Liver (tissue), 9 donors: ENCODE data around the gene P2RY14. TPM values are rescaled to one million over a fixed set of nuclear protein-coding genes. Genes with fewer than 3 reads are reported as not detected.

Source experiments
- DNase-seq: peaks from one replicate; pipeline ENCODE4 v3.0.0-alpha.2; 2017; ENCODE audit warnings: low spot score
- H3K27ac ChIP-seq, 2 donors: one replicate each; pipeline ENCODE4 v1.7.0; 2013; ENCODE audit warnings: inconsistent platforms in 2 of 2, low read length in 2 of 2, control low read depth in 1 of 2, low read depth in 1 of 2, mild to moderate bottlenecking in 1 of 2
- H3K27me3 ChIP-seq, 4 donors: one replicate each; pipeline versions ENCODE4 v1.6.1 to v1.7.0; 2013; ENCODE audit warnings: low read length in 3 of 4, inconsistent platforms in 1 of 4, mild to moderate bottlenecking in 1 of 4, moderate library complexity in 1 of 4; ENCODE audit not compliant: control insufficient read depth in 4 of 4, insufficient read depth in 4 of 4
- H3K36me3 ChIP-seq, 4 donors: one replicate each; pipeline versions ENCODE4 v1.6.1 to v1.7.0; 2013; ENCODE audit warnings: low read length in 3 of 4, mild to moderate bottlenecking in 3 of 4, low read depth in 1 of 4, moderate library complexity in 1 of 4; ENCODE audit not compliant: control insufficient read depth in 4 of 4, insufficient read depth in 3 of 4
- H3K4me1 ChIP-seq, 4 donors: one replicate each; pipeline versions ENCODE4 v1.6.1 to v1.7.0; 2013; ENCODE audit warnings: low read length in 3 of 4, mild to moderate bottlenecking in 3 of 4, moderate library complexity in 1 of 4; ENCODE audit not compliant: control insufficient read depth in 4 of 4, insufficient read depth in 4 of 4
- H3K4me3 ChIP-seq, 3 donors: one replicate each; pipeline versions ENCODE4 v1.6.1 to v1.7.0; 2013; ENCODE audit warnings: low read length in 3 of 3, control low read depth in 1 of 3, low read depth in 1 of 3, mild to moderate bottlenecking in 1 of 3
- H3K9ac ChIP-seq, 2 donors: one replicate each; pipeline ENCODE4 v1.7.0; 2013; ENCODE audit warnings: low read length in 2 of 2, mild to moderate bottlenecking in 2 of 2, moderate library complexity in 2 of 2, control low read depth in 1 of 2, low read depth in 1 of 2
- H3K9me3 ChIP-seq, 4 donors: one replicate each; pipeline versions ENCODE4 v1.6.1 to v1.7.0; 2013; ENCODE audit warnings: low read length in 3 of 4; ENCODE audit not compliant: control insufficient read depth in 4 of 4
- EGR1 ChIP-seq, 2 donors: IDR thresholded peaks; 2 replicates each; pipeline ENCODE4 v1.6.1; 2016 to 2018; ENCODE audit warnings: antibody characterized with exemption in 2 of 2, low read depth in 2 of 2
- FOXA1 ChIP-seq: IDR thresholded peaks from 2 replicates; pipeline ENCODE4 v1.6.1; 2016; ENCODE audit warnings: antibody characterized with exemption
- FOXA2 ChIP-seq: IDR thresholded peaks from 2 replicates; pipeline ENCODE4 v1.6.1; 2016; ENCODE audit warnings: antibody characterized with exemption
- GABPA ChIP-seq, 2 donors: IDR thresholded peaks in 1 of 2; conservative IDR thresholded peaks in 1 of 2; 2 replicates each; pipeline ENCODE4 v1.6.1; 2016; ENCODE audit warnings: antibody characterized with exemption in 2 of 2, mild to moderate bottlenecking in 1 of 2, moderate library complexity in 1 of 2
- HNF4A ChIP-seq, 2 donors: conservative IDR thresholded peaks; 2 replicates each; pipeline ENCODE4 v1.6.1; 2016; ENCODE audit warnings: antibody characterized with exemption in 2 of 2, mild to moderate bottlenecking in 2 of 2
- HNF4G ChIP-seq: IDR thresholded peaks from 2 replicates; pipeline ENCODE4 v1.6.1; 2016; ENCODE audit warnings: antibody characterized with exemption
- JUND ChIP-seq, 2 donors: IDR thresholded peaks; 2 replicates each; pipeline ENCODE4 v1.6.1; 2016; ENCODE audit warnings: antibody characterized with exemption in 2 of 2
- NR2F2 ChIP-seq: IDR thresholded peaks from 2 replicates; pipeline ENCODE4 v1.6.1; 2016; ENCODE audit warnings: antibody characterized with exemption
- RAD21 ChIP-seq, 2 donors: IDR thresholded peaks; 2 replicates each; pipeline ENCODE4 v1.6.1; 2016; ENCODE audit warnings: antibody characterized with exemption in 2 of 2, mild to moderate bottlenecking in 2 of 2
- REST ChIP-seq: IDR thresholded peaks from 2 replicates; pipeline ENCODE4 v1.6.1; 2016; ENCODE audit warnings: antibody characterized with exemption, mild to moderate bottlenecking
- RXRA ChIP-seq, 2 donors: IDR thresholded peaks; 2 replicates each; pipeline ENCODE4 v1.6.1; 2017 to 2018; ENCODE audit warnings: antibody characterized with exemption in 2 of 2, mild to moderate bottlenecking in 1 of 2
- SP1 ChIP-seq: IDR thresholded peaks from 2 replicates; pipeline ENCODE4 v1.6.1; 2018; ENCODE audit warnings: antibody characterized with exemption, mild to moderate bottlenecking
- TAF1 ChIP-seq: conservative IDR thresholded peaks from 2 replicates; pipeline ENCODE4 v1.6.1; 2016; ENCODE audit warnings: antibody characterized with exemption, mild to moderate bottlenecking
- YY1 ChIP-seq: IDR thresholded peaks from 2 replicates; pipeline ENCODE4 v1.6.1; 2016; ENCODE audit warnings: antibody characterized with exemption, mild to moderate bottlenecking
- WGBS: extraction: QIAGEN DNeasy Blood & Tissue Kit; methylation state at CpG from one replicate; pipeline ENCODE4 v1.1.7; 2013; 5-methylcytosine and 5-hydroxymethylcytosine counted together
- polyA plus RNA-seq, 2 donors: library from polyadenylated mRNA; stranded (reverse) in 1 of 2; unstranded in 1 of 2; fragments of 200-250 nt in 1 of 2; fragments of >200 nt in 1 of 2; fragmentation: Nextera tagmentation in 1 of 2; extraction: Ambion mirVana in 1 of 2; gene quantifications; one replicate each; pipeline versions ENCODE4 v1.2.1 to v1.2.3, GENCODE V29; 2013 to 2015
- total RNA-seq, 2 donors: library from RNA; depleted of rRNA; stranded (reverse); fragments of >200 nt; gene quantifications; one replicate each; pipeline ENCODE4 v1.2.3, GENCODE V29; 2014
- TF ChIP-seq, protein P1 (sequence below): fragments of 150-350 bp; IDR thresholded peaks from 2 replicates; pipeline ENCODE4 v1.5.1; 2017; ENCODE audit warnings: improper control_type of control experiment, low read depth, low read length; ENCODE audit not compliant: missing input control
- TF ChIP-seq, protein P2 (sequence below): IDR thresholded peaks from 2 replicates; pipeline ENCODE4 v1.6.1; 2016; ENCODE audit warnings: antibody characterized with exemption
- TF ChIP-seq, protein P3 (sequence below): IDR thresholded peaks from 2 replicates; pipeline ENCODE4 v1.6.1; 2016; ENCODE audit warnings: antibody characterized with exemption
- TF ChIP-seq, protein P4 (sequence below): IDR thresholded peaks from 2 replicates; pipeline ENCODE4 v1.6.1; 2016; ENCODE audit warnings: antibody characterized with exemption
- donor health status: healthy.
- donor health status: healthy.
- donor health status: healthy.
- donor health status: healthy.
- donor health status: healthy.

P2RY14 gene
- total and polyA plus RNA-seq, 4 donors, result 0.10 to 0.37 (median 0.22) TPM

DNA sequence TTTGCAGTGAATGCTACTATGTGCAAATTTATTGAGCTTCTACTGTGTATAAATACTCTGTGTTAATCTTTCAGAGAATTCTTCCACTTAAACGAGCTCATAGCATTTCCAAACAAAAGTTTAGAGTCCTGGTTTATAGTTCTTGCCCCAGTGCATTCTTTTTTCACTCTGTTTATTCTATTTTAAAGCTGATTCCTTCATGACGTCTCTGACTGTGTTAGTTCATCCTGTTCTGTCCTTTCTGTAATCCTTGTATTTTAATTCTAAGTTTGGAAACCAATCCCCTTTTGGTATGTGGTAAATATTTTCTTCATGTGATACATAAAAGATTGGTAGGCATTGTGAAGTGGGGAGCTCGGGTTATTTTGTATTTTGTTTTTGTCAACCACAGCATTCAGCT is 18.7 kb downstream of the P2RY14 start:
- 63% methylated on average over 3 of the region's 3 CpGs for WGBS
- TF ChIP-seq JUND (IDR thresholded peaks at IDR 0.05) (no peak), HNF4A (conservative IDR thresholded peaks at IDR 0.05) (no peak), TAF1 (no peak), RAD21 (IDR thresholded peaks at IDR 0.05) (no peak), FOXA1 (no peak), REST (no peak), EGR1 (IDR thresholded peaks at IDR 0.05; ENCODE audit: low read depth in 2 of 2) (no peak), NR2F2 (no peak)
- TF ChIP-seq, protein P1, sequence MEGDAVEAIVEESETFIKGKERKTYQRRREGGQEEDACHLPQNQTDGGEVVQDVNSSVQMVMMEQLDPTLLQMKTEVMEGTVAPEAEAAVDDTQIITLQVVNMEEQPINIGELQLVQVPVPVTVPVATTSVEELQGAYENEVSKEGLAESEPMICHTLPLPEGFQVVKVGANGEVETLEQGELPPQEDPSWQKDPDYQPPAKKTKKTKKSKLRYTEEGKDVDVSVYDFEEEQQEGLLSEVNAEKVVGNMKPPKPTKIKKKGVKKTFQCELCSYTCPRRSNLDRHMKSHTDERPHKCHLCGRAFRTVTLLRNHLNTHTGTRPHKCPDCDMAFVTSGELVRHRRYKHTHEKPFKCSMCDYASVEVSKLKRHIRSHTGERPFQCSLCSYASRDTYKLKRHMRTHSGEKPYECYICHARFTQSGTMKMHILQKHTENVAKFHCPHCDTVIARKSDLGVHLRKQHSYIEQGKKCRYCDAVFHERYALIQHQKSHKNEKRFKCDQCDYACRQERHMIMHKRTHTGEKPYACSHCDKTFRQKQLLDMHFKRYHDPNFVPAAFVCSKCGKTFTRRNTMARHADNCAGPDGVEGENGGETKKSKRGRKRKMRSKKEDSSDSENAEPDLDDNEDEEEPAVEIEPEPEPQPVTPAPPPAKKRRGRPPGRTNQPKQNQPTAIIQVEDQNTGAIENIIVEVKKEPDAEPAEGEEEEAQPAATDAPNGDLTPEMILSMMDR, result no peak
- TF ChIP-seq, protein P2, sequence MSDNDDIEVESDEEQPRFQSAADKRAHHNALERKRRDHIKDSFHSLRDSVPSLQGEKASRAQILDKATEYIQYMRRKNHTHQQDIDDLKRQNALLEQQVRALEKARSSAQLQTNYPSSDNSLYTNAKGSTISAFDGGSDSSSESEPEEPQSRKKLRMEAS, result no peak
- TF ChIP-seq, protein P3, sequence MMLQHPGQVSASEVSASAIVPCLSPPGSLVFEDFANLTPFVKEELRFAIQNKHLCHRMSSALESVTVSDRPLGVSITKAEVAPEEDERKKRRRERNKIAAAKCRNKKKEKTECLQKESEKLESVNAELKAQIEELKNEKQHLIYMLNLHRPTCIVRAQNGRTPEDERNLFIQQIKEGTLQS, result no peak
- DNase-seq, result no peak
- no peak overlapping the region for H3K4me3 ChIP-seq
- H3K27me3 ChIP-seq, result no peaks in the 10 kb centered on the region
- no peaks in the 10 kb centered on the region for H3K9me3 ChIP-seq
- no peak overlapping the region for H3K9ac ChIP-seq
- H3K36me3 ChIP-seq, result no peaks in the 10 kb centered on the region
- no peak overlapping the region for H3K27ac ChIP-seq
- peaks cover 0 to 1% (median 0%) of the 10 kb centered on the region in 4 donors for H3K4me1 ChIP-seq

- WGBS, result 90% methylated on average over 1 of the region's 1 CpG
- Histone ChIP-seq H3K4me3 (no peak overlapping the region), H3K4me1 (peaks cover 0 to 1% (median 0%) of the 10 kb centered on the region in 4 donors), H3K27ac (no peak overlapping the region), H3K9ac (no peak overlapping the region), H3K27me3 (no peaks in the 10 kb centered on the region), H3K9me3 (no peaks in the 10 kb centered on the region), H3K36me3 (no peaks in the 10 kb centered on the region)
- DNase-seq, result no peak
- no peak for TF ChIP-seq GABPA (IDR thresholded peaks at IDR 0.05 in 1 of 2, conservative IDR thresholded peaks at IDR 0.05 in 1 of 2)
- TF ChIP-seq NR2F2, result no peak
- no peak for TF ChIP-seq RXRA (IDR thresholded peaks at IDR 0.05)
- TF ChIP-seq, protein P1, result no peak
- TF ChIP-seq FOXA1, result no peak
- TF ChIP-seq, protein P2, result no peak
- TF ChIP-seq REST, result no peak
- TF ChIP-seq YY1, result no peak
- no peak for TF ChIP-seq FOXA2
- TF ChIP-seq TAF1, result no peak
- TF ChIP-seq HNF4A (conservative IDR thresholded peaks at IDR 0.05), result no peak
- TF ChIP-seq JUND (IDR thresholded peaks at IDR 0.05), result no peak
- TF ChIP-seq, protein P4, sequence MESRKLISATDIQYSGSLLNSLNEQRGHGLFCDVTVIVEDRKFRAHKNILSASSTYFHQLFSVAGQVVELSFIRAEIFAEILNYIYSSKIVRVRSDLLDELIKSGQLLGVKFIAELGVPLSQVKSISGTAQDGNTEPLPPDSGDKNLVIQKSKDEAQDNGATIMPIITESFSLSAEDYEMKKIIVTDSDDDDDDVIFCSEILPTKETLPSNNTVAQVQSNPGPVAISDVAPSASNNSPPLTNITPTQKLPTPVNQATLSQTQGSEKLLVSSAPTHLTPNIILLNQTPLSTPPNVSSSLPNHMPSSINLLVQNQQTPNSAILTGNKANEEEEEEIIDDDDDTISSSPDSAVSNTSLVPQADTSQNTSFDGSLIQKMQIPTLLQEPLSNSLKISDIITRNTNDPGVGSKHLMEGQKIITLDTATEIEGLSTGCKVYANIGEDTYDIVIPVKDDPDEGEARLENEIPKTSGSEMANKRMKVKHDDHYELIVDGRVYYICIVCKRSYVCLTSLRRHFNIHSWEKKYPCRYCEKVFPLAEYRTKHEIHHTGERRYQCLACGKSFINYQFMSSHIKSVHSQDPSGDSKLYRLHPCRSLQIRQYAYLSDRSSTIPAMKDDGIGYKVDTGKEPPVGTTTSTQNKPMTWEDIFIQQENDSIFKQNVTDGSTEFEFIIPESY, result no peak
- no peak for TF ChIP-seq RAD21 (IDR thresholded peaks at IDR 0.05)
- no peak for TF ChIP-seq SP1
- TF ChIP-seq HNF4G, result no peak
Observed at GRCh38 chr3:151256749-151257148, 21.6 kb downstream of the P2RY14 start.
